Natural killer cell (primary cell): Measurements from ENCODE around the gene RNF31. TPM values are rescaled to one million over a fixed set of nuclear protein-coding genes. Genes with fewer than 3 reads are reported as not detected.

Source experiments
- ATAC-seq, 3 donors: fragments of 150-1000 bp in 2 of 3; fragments of 200-7000 bp in 1 of 3; cut with Tn5 transposase; 1 replicate in 1 of 3; 2 replicates in 2 of 3; pipeline ENCODE4 v1.10.0; 2021; ENCODE audit warnings: mild to moderate bottlenecking in 2 of 3, moderate library complexity in 2 of 3
- DNase-seq, 2 donors: peaks; one replicate each; pipeline versions ENCODE4 v3.0.0 to v3.0.0-alpha.2; 2013 to 2021; ENCODE audit warnings: mixed read lengths in 1 of 2
- H3K27ac ChIP-seq: one replicate; pipeline ENCODE4 v1.5.1; 2013; ENCODE audit warnings: mild to moderate bottlenecking, low read length
- H3K27me3 ChIP-seq: one replicate; pipeline ENCODE4 v1.6.1; 2013; ENCODE audit warnings: low read length; ENCODE audit not compliant: control insufficient read depth, insufficient read depth
- H3K36me3 ChIP-seq: one replicate; pipeline ENCODE4 v1.6.1; 2013; ENCODE audit warnings: low read length; ENCODE audit not compliant: control insufficient read depth, insufficient read depth
- H3K4me1 ChIP-seq: one replicate; pipeline ENCODE4 v1.6.1; 2013; ENCODE audit warnings: low read length; ENCODE audit not compliant: control insufficient read depth, insufficient read depth
- H3K4me3 ChIP-seq: one replicate; pipeline ENCODE4 v1.5.1; 2013; ENCODE audit warnings: low read length
- H3K9me3 ChIP-seq: one replicate; pipeline ENCODE4 v1.6.1; 2013; ENCODE audit warnings: low read length; ENCODE audit not compliant: control insufficient read depth, insufficient read depth
- H3K27ac Mint-ChIP-seq, 2 donors: one replicate each; pipeline ENCODE4 v1.8.0; 2022; ENCODE audit warnings: mild to moderate bottlenecking in 2 of 2, mixed read lengths in 2 of 2, moderate library complexity in 1 of 2
- H3K27me3 Mint-ChIP-seq, 2 donors: one replicate each; pipeline ENCODE4 v1.8.0; 2022; ENCODE audit warnings: low read depth in 2 of 2, mixed read lengths in 2 of 2
- H3K36me3 Mint-ChIP-seq: one replicate; pipeline ENCODE4 v1.8.0; 2022; ENCODE audit warnings: mixed read lengths
- H3K4me1 Mint-ChIP-seq, 2 donors: one replicate each; pipeline ENCODE4 v1.8.0; 2022; ENCODE audit warnings: mixed read lengths in 2 of 2
- H3K4me3 Mint-ChIP-seq: one replicate; pipeline ENCODE4 v1.8.0; 2022; ENCODE audit warnings: mild to moderate bottlenecking, moderate library complexity, mixed read lengths
- H3K9me3 Mint-ChIP-seq, 2 donors: one replicate each; pipeline ENCODE4 v1.8.0; 2022; ENCODE audit warnings: mixed read lengths in 2 of 2
- CTCF ChIP-seq: fragments of 200-600 bp; IDR thresholded peaks from one replicate; pipeline ENCODE4 v1.8.0; 2022; ENCODE audit warnings: antibody characterized with exemption
- WGBS: methylation state at CpG from one replicate; pipeline ENCODE4 v1.1.7; 2013; ENCODE audit warnings: missing lambda C conversion rate; ENCODE audit not compliant: insufficient coverage; 5-methylcytosine and 5-hydroxymethylcytosine counted together
- intact Hi-C: fragments of 100-400 bp; cut with micrococcal nuclease; formaldehyde crosslinking; loops from one replicate; pipeline ENCODE4 v1.14.2; 2022
- total RNA-seq, 4 donors: library from RNA; stranded (reverse); fragments of 120-200 nt in 1 of 4; gene quantifications; one replicate each; pipeline versions ENCODE4 v1.2.3 to v1.2.4, GENCODE V29; 2013 to 2022

RNF31 gene
- total RNA-seq, 3 donors from 2014 or later (not counting 1 experiment from before 2014, with no cell fraction given) = 96.9 to 134 (median 125) TPM

GRCh38 chr14:24176599-24176998, 29.3 kb downstream of the RNF31 start:
- intact Hi-C loops = no loop called here
- Histone ChIP-seq H3K36me3 (peaks cover 41% of the 10 kb centered on the region), H3K4me3 (no peak overlapping the region), H3K27me3 (no peaks in the 10 kb centered on the region), H3K4me1 (peaks cover 16% of the 10 kb centered on the region), H3K27ac (no peak overlapping the region), H3K9me3 (no peaks in the 10 kb centered on the region)
- H3K27ac Mint-ChIP-seq = no peak overlapping the region
- no peaks in the 10 kb centered on the region for H3K9me3 Mint-ChIP-seq
- ATAC-seq (no peak), DNase-seq (no peak)
- peaks cover 1 to 16% of the 10 kb centered on the region in 2 donors for H3K4me1 Mint-ChIP-seq
- peaks cover 6% of the 10 kb centered on the region for H3K36me3 Mint-ChIP-seq
- H3K4me3 Mint-ChIP-seq = no peak overlapping the region
- no peak for TF ChIP-seq CTCF
- WGBS = 98% methylated on average over 5 of the region's 5 CpGs
- no peaks in the 10 kb centered on the region for H3K27me3 Mint-ChIP-seq

GRCh38 chr14:24177041-24177825, 29.9 kb downstream of the RNF31 start:
- intact Hi-C loops = no loop called here
- H3K4me3 ChIP-seq = no peak overlapping the region
- no peak for DNase-seq
- peaks cover 41% of the 10 kb centered on the region for H3K36me3 ChIP-seq
- 98% methylated on average over 7 of the region's 12 CpGs for WGBS
- H3K27me3 ChIP-seq = no peaks in the 10 kb centered on the region
- H3K27me3 Mint-ChIP-seq = no peaks in the 10 kb centered on the region
- H3K9me3 Mint-ChIP-seq = no peaks in the 10 kb centered on the region
- peaks cover 0 to 10% of the 10 kb centered on the region in 2 donors for H3K4me1 Mint-ChIP-seq
- no peak for TF ChIP-seq CTCF
- peaks cover 10% of the 10 kb centered on the region for H3K4me1 ChIP-seq
- no peak overlapping the region for H3K27ac Mint-ChIP-seq
- no peaks in the 10 kb centered on the region for H3K9me3 ChIP-seq
- no peak for ATAC-seq
- no peak overlapping the region for H3K4me3 Mint-ChIP-seq
- H3K36me3 Mint-ChIP-seq = peaks cover 6% of the 10 kb centered on the region
- H3K27ac ChIP-seq = no peak overlapping the region

- no peak overlapping the region for H3K27ac Mint-ChIP-seq
- intact Hi-C loops = no loop called here
- Histone ChIP-seq H3K9me3 (no peaks in the 10 kb centered on the region), H3K4me1 (peaks cover 3% of the 10 kb centered on the region), H3K4me3 (no peak overlapping the region), H3K27me3 (no peaks in the 10 kb centered on the region), H3K27ac (no peak overlapping the region), H3K36me3 (peaks cover 45% of the 10 kb centered on the region)
- H3K27me3 Mint-ChIP-seq = no peaks in the 10 kb centered on the region
- over 99% methylated on average over 14 of the region's 14 CpGs for WGBS
- peaks cover 6% of the 10 kb centered on the region for H3K36me3 Mint-ChIP-seq
- no peak for TF ChIP-seq CTCF
- no peak overlapping the region for H3K4me3 Mint-ChIP-seq
- H3K9me3 Mint-ChIP-seq = no peaks in the 10 kb centered on the region
- DNase-seq (no peak), ATAC-seq (no peak)
- peaks cover 0 to 9% of the 10 kb centered on the region in 2 donors for H3K4me1 Mint-ChIP-seq
These were observed 30.6 kb downstream of the RNF31 start for GRCh38 chr14:24177891-24178290.
